Colonic mucosa (tissue), 4 donors: ENCODE data around the gene SCARF1. TPM values are rescaled to one million over a fixed set of nuclear protein-coding genes. Genes with fewer than 3 reads are reported as not detected.
A peak's percentile ranks its signal among the peaks of the same experiment; 100 is the strongest.

Experiments
- DNase-seq: peaks from one replicate; pipeline ENCODE4 v3.0.0-alpha.2; 2020
- H3K27ac ChIP-seq: fragments of 200-600 bp; one replicate; pipeline ENCODE4 v1.8.0; 2021
- H3K27me3 ChIP-seq: fragments of 200-600 bp; one replicate; pipeline ENCODE4 v1.8.0; 2021
- H3K36me3 ChIP-seq: fragments of 200-600 bp; one replicate; pipeline ENCODE4 v1.8.0; 2021
- H3K4me1 ChIP-seq: fragments of 200-600 bp; one replicate; pipeline ENCODE4 v1.8.0; 2021; ENCODE audit warnings: mild to moderate bottlenecking
- H3K4me3 ChIP-seq: fragments of 200-600 bp; one replicate; pipeline ENCODE4 v1.8.0; 2021
- H3K9ac ChIP-seq, 2 donors: one replicate each; pipeline ENCODE4 v1.7.0; 2013; ENCODE audit warnings: control low read depth in 2 of 2, low read depth in 2 of 2, low read length in 2 of 2
- H3K9me3 ChIP-seq: fragments of 200-600 bp; one replicate; pipeline ENCODE4 v1.8.0; 2021
- CTCF ChIP-seq: fragments of 200-600 bp; IDR thresholded peaks from one replicate; pipeline ENCODE4 v1.8.0; 2022; ENCODE audit warnings: antibody characterized with exemption, mild to moderate bottlenecking
- intact Hi-C: fragments of 100-400 bp; cut with DNase I; formaldehyde crosslinking; loops from one replicate; pipeline ENCODE4 v1.14.1; 2022
- total RNA-seq, 2 donors: library from RNA; stranded (reverse); fragmentation: NEBNext Ultra II Directional in 1 of 2; extraction: Animal tissue kit (Norgen Biotek cat#: 25700) in 1 of 2; gene quantifications; one replicate each; pipeline ENCODE4 v1.2.1, GENCODE V29; 2021
- donor health status: healthy.
- donor health status: DM: no; HTN: no; CAD: no.
- donor health status: DM: no; HTN: no; CAD: no.

The SCARF1 gene
- total RNA-seq, 2 donors from 2014 or later: 6.3 to 7.7 TPM

DNA sequence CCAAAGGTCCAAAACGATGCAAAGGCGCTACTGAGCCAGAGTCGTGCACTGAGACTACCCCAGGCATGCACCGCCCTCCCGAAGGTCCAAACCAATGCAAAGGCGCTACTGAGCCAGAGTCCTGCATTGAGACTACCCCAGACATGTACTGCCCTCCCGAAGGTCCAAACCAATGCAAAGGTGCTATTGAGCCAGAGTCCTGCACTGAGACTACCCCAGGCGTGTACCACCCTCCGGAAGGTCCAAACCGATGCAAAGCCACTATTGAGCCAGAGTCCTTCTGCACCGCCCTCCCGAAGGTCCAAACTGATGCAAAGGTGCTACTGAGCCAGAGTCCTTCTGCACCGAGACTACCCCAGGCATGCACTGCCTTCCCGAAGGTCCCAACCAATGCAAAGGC is 44.0 kb downstream of the SCARF1 start:
- Histone ChIP-seq H3K27me3 (no peaks in the 10 kb centered on the region), H3K27ac (no peak overlapping the region), H3K4me1 (no peaks in the 10 kb centered on the region), H3K9ac (no peak overlapping the region), H3K36me3 (no peaks in the 10 kb centered on the region), H3K9me3 (no peaks in the 10 kb centered on the region), H3K4me3 (no peak overlapping the region)
- TF ChIP-seq CTCF: no peak
- intact Hi-C loops: no loop called here
- no peak for DNase-seq

DNA sequence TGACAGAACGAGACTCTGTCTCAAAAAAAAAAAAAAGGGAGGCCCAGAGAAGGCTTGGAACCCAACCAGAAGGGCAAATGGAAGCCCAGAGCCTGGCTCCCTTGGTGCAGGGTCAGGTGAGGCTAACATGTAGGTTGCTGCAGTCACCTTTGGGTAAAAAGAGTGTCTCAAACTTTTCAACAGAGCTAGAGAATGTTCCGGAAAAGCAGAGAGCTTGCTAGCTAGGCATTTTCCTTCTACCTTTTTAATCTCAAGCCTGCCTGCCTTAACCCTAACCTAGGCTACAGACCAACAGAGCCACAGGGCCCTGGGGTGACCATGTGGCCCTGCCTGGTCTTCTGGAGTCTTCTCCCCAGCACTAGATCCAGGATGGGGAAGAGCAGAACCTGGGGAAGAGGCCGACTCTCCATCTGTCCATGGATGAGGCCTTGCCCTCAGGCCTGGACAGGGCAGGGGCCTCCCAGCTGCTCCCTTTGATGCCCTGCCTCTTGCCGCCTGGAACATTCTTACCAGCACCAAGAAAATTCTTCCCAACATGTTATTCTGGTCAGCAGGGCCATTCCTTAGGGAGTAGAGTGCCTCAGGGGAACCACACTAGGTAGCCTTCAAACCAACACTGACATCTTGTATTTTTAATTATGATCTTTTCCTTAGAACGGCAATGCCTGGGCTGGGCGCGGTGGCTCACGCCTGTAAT is 47.0 kb downstream of the SCARF1 start:
- no peak for TF ChIP-seq CTCF
- DNase-seq: no peak
- peak overlapping the region in 1 of 2 donors; percentile 14 for H3K9ac ChIP-seq
- H3K27me3 ChIP-seq: no peaks in the 10 kb centered on the region
- no peaks in the 10 kb centered on the region for H3K4me1 ChIP-seq
- H3K36me3 ChIP-seq: no peaks in the 10 kb centered on the region
- no peak overlapping the region for H3K4me3 ChIP-seq
- intact Hi-C loops: no loop called here
- H3K9me3 ChIP-seq: no peaks in the 10 kb centered on the region
- H3K27ac ChIP-seq: peak overlapping the region; percentile 57

- peak overlapping the region in 1 of 2 donors; percentile 40 for H3K9ac ChIP-seq
- H3K9me3 ChIP-seq: no peaks in the 10 kb centered on the region
- peak; percentile 77 for DNase-seq
- H3K36me3 ChIP-seq: no peaks in the 10 kb centered on the region
- H3K4me1 ChIP-seq: peaks cover 5% of the 10 kb centered on the region
- no peaks in the 10 kb centered on the region for H3K27me3 ChIP-seq
- intact Hi-C loops: no loop called here
- H3K4me3 ChIP-seq: no peak overlapping the region
- no peak for TF ChIP-seq CTCF
- H3K27ac ChIP-seq: peak overlapping the region; percentile 57
Measured at GRCh38 chr17:1597861-1598342, 47.6 kb downstream of the SCARF1 start.

GRCh38 chr17:1593630-1593931 is 52.0 kb downstream of the SCARF1 start:
- DNase-seq: no peak
- TF ChIP-seq CTCF: no peak
- H3K27ac ChIP-seq: peak overlapping the region; percentile 45
- peak overlapping the region in 1 of 2 donors; percentile 70 for H3K9ac ChIP-seq
- no peaks in the 10 kb centered on the region for H3K9me3 ChIP-seq
- peaks cover 30% of the 10 kb centered on the region for H3K4me1 ChIP-seq
- H3K36me3 ChIP-seq: no peaks in the 10 kb centered on the region
- no peak overlapping the region for H3K4me3 ChIP-seq
- intact Hi-C loops: no loop called here
- no peaks in the 10 kb centered on the region for H3K27me3 ChIP-seq

GRCh38 chr17:1592751-1593629 is 52.5 kb downstream of the SCARF1 start:
- peak overlapping the region; percentile 14 to 70 for H3K9ac ChIP-seq
- H3K4me3 ChIP-seq: no peak overlapping the region
- no peaks in the 10 kb centered on the region for H3K27me3 ChIP-seq
- DNase-seq: peak; percentile 90
- intact Hi-C loops: no loop called here
- no peaks in the 10 kb centered on the region for H3K9me3 ChIP-seq
- no peak for TF ChIP-seq CTCF
- H3K27ac ChIP-seq: peak overlapping the region; percentile 45
- peaks cover 30% of the 10 kb centered on the region for H3K4me1 ChIP-seq
- H3K36me3 ChIP-seq: no peaks in the 10 kb centered on the region
